ENCODE measurements around the gene STIM2.

DNA sequence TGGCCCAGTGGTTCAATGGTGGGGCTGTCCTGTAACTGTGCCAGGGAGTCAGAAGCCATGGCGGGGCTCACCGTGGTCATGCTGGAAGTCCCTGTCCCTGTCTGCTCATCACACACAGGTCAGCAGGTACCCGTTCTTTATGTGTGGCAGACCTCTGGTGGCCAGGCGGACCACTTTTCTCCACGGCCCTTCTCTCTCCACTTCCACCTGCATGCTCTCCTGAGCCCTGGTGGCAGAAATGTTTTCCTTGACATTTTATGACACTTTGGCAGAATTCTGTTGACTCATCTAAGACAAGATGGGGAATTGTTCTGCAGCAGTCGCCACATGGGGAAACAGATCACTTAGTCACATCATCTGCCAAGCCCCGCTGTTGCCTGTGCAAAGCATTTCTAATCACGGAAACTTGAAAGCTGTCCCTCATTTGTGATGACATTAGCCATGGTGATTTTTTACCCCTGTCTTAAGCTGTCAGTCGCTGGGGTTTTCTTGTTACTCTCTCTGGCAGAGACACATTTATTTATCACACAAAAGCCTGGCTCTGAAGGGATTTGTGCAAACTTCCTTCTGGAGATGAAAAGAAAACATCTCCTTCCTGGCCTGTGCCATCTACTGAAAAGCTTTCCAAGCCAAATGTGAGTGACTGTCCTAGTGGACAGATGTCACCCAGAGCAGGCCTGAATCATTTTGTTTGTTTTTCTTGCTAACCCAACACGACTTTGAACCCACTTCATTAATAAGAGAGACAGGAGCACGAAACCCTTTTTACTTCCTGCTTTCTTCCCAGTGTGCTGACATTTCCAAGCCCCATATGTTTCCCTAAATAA lies 38.8 kb upstream of the STIM2 start:
- TF ChIP-seq, protein P1, sequence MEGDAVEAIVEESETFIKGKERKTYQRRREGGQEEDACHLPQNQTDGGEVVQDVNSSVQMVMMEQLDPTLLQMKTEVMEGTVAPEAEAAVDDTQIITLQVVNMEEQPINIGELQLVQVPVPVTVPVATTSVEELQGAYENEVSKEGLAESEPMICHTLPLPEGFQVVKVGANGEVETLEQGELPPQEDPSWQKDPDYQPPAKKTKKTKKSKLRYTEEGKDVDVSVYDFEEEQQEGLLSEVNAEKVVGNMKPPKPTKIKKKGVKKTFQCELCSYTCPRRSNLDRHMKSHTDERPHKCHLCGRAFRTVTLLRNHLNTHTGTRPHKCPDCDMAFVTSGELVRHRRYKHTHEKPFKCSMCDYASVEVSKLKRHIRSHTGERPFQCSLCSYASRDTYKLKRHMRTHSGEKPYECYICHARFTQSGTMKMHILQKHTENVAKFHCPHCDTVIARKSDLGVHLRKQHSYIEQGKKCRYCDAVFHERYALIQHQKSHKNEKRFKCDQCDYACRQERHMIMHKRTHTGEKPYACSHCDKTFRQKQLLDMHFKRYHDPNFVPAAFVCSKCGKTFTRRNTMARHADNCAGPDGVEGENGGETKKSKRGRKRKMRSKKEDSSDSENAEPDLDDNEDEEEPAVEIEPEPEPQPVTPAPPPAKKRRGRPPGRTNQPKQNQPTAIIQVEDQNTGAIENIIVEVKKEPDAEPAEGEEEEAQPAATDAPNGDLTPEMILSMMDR (IDR thresholded peaks at IDR 0.05; ENCODE audit: insufficient read depth, low read depth, low read length) = no peak
- no peak for TF ChIP-seq EZH2 (IDR thresholded peaks at IDR 0.05; ENCODE audit: insufficient read depth, low read length)

Data from astrocyte (in vitro differentiated cells and primary cell).